HG02970 (cell line): Measurements from ENCODE around the gene PSENEN.
A peak's percentile ranks its signal among the peaks of the same experiment; 100 is the strongest.

ENCODE experiments used
- ATAC-seq: cut with Tn5 transposase; IDR thresholded peaks from one replicate; pipeline ENCODE4 v1.9.1; 2021; ENCODE audit warnings: mild to moderate bottlenecking, moderate library complexity, moderate number of reproducible peaks; ENCODE audit not compliant: unreplicated experiment, low FRiP score

PSENEN gene

GRCh38 chr19:35733180-35734125 lies 12.0 kb upstream of the PSENEN start:
- ATAC-seq = no peak

- ATAC-seq = no peak
Observed at GRCh38 chr19:35734273-35734672, 11.2 kb upstream of the PSENEN start.

DNA sequence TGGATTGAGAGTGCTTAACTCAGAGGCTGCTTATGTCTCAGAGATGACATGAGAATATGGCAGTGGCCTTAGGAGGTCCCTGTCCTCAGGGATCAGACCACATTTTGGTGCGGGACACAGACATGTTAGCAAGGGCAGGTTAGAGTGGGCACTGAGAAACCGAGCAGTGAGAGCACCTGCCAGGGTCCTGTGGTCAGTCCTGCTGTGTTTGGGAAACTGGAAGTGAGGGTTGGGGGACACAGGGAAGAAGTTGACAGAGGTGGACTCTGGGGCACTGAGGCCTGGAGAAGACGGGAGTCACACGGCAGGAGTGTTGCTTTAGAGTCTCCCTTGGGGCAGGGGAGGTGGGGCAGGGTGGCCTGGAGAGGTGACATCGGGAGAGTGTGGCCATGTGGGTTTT lies 10.6 kb upstream of the PSENEN start:
- ATAC-seq = no peak

DNA sequence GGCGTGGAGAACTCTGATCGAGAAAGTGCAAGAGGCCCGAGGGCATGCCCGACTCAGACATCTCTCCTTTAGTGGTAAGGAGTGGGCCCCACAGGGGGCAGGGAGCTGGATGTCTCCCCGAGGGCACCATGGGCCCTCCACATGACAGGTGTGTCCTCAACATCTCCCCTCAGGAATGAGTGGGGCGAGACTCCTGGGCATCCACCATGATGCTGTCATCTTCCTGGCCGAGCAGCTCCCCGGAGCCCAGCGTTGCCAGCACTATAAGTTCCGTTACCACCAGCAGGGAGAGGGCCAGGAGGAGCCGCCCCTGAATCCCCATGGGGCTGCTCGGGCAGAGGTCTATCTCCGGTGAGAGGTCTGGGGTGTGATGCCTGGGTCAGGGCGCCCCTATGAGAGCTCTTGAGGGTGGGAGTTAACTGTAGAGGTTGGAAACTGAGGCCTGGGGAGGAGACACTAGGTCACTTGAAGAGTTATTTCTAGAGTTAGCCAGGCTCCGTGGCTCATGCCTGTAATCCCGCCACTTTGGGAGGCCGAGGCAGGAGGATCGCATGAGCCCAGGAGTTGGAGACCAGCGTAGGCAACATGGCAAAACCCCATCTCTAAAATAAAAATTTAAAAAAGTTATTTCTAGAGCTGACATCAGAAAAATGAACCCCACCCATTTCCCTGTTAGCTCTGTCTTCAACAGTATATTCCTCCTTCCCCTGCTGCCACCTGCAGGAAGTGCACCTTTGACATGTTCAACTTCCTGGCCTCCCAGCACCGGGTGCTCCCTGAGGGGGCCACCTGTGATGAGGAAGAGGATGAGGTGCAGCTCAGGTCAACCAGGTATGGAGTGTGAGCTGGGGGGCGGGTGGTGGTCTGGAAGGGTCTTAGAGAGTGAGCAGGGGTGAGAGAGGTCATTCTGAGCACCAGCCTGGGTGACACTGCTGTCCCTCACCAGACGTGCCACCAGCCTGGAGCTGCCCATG lies 8.3 kb upstream of the PSENEN start:
- no peak for ATAC-seq

GRCh38 chr19:35738021-35738886 lies 7.2 kb upstream of the PSENEN start:
- ATAC-seq = no peak

DNA sequence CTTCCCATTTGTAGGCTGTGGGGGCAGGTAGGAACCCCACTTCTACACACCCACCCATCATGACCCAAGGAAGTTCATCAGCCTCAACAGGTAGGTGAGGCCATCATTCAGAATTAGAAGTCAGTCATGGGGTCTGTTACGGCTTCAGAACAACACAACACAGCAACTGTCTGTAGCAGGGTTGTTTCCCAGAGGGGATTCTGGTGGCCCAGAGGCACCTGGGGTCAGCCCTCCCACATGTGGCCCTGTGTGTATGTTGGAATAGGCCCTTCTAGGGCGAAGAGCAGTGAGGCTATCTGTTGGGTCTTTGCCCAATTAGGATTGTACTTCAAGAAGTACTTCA lies 6.6 kb upstream of the PSENEN start:
- no peak for ATAC-seq

- no peak for ATAC-seq
Observed at GRCh38 chr19:35739275-35740107, 6.0 kb upstream of the PSENEN start.

DNA sequence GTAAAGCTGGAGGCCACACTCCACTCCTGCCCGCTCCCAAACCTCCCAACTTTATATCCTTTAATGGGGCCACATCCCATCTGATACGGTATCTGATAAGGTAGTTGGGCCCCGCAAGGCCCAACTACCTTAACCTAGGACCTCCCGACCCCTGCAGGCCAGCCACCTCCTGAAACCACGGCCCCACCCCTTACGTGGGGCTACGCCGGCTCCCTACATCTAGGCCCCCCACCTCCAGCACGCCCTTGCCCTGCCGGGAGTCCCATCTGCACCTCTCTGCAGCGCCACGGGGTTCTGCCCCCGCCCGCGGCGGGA lies 5.4 kb upstream of the PSENEN start:
- no peak for ATAC-seq

DNA sequence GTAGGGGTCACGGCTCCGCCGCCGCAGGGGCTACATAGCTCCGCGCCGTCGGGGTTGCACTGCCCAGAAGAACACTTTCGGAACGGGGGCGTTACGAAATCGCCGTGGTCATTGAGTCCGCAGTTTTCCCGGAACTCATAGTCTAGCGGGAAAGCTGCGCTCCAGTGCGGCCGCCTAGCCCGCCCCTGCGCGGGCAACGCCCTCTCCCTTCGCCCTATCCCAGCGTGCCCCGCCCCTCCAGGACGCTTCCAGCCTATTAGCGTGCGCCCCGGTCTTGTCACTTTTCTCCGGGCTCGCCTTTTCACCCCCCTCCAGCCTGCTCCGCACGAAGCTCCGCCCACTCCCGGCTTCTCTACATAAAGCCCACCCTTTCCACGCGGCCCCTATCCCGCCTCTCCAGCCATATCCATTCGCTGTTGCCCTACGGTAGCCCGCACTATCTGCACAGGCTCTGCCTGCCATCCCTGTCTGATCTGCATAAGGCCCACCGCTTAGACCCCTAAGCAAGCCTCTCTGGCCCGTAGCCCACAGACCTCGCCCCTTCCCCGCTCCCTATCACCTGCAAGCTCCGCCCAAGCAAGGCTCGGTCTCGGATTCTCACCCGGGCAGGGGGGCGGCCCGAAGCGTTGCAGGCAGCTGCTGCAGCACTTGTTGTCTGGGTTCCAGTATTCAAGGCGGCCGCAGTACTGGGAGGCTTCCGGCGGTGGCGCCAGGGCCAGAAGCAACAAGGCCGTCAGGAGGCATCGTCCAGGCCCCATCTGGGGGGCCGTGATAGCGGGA lies 4.8 kb upstream of the PSENEN start:
- peak; percentile 49 for ATAC-seq

GRCh38 chr19:35741203-35741515 lies 4.3 kb upstream of the PSENEN start:
- ATAC-seq = no peak

DNA sequence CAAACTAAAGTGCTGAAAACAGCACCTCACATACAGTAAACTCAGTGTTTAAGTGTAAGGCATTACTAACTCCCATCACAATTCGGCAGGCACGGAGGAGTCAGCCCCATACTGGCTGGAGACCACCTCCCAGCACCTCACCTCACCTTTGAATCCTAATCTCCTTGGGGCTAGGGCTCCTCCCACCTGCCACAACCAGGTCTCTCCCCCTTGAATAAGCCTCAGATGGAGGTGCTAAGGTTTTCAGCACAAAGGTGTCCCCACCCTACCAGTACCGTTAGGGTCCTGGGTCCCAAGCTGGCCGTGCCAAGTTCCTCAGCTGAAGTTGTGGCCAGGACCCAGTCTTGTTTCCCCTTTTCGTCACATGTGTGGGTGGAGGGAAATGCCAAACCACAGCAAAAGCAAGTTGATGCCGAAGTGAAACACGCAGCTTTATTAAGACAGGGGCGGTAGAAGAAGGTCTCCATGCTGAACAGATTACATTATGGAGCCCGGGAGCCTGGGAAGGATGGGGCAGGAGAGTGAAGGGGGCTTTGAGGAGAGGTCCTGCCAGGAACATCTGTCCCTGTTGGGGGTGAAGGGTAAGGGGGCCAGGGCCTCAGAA lies 3.2 kb upstream of the PSENEN start, which contains the start of gene IGFLR1:
Gene IGFLR1 (minus strand): TSS at position 332 of the 604 bp plus-strand sequence. CDS start 1,272 bp downstream, outside the sequence.
- ATAC-seq = no peak

DNA sequence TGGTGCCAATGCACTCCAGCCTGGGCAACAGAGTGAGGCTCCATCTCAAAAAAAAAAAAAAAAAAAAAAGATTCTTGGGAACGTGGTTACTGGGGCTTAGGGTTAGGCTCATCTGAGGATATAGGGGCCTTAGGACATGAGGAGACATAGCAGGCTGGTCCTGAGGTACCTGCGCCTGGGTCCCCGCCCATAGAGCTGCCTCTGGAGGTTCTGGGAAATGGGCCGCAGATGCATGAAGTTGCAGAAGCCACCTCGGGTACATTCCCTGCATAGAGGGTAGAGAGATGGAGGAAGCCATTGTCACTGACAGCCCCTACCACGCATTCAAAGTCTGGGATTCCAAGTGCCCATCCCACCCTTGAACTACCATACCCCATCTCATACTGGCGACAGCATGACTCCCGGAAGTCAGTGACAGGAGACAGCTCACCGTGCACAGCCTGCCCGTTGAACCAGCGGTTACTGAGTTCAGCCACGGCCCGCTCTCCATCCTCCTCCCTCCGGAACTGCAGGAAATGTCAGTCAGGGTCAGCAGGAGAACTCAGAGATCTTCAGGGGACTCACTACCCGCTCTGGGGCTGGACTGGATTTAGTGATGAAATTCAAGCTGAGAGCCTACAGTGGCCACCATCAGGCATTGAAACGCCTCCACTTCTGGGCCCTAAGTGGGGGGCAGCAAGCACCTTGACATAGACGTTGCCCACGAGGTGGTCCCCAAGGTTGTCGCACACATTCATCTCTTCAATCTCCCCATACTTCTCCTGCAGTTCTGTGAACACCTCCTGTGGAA lies 1.6 kb upstream of the PSENEN start:
- no peak for ATAC-seq

GRCh38 chr19:35744430-35745327 lies 772 bp upstream of the PSENEN start:
- peak; percentile 34 for ATAC-seq

DNA sequence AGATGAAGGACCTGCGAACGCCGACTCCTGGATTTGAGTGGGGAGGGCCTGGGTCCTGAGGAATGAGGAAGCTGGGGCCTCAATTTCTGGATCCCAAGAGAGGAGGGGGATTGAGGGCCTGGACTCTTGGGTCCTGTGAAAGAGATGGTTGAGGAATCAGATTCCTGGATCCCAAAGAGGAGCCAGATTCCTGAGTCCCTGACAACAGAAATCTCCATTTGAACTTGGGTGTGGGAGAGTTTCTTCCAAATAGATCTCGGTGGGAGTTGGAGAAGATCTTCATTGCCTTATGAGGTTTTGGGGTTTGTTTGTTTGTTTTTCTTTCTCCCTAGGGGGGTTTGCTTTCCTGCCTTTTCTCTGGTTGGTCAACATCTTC lies 624 bp downstream of the PSENEN start:
- no peak for ATAC-seq

GRCh38 chr19:35746531-35746930 lies 1.1 kb downstream of the PSENEN start:
- ATAC-seq = no peak

GRCh38 chr19:35748106-35749020 lies 2.9 kb downstream of the PSENEN start, which contains the start of gene LIN37:
Gene LIN37, plus strand, starts transcription at chr19:35748576. Its CDS starts 149 bp downstream, at chr19:35748725.
- peak; percentile 70 for ATAC-seq
